ENCODE measurements around the gene CEP290. TPM values are rescaled to one million over a fixed set of nuclear protein-coding genes. Genes with fewer than 3 reads are reported as not detected.

The CEP290 gene
- total and polyA plus RNA-seq, 2 of the 13 experiments (the other 11 are each of a cell fraction or from before 2014, with no cell fraction given) = 2.4 to 10.8 TPM

GRCh38 chr12:88141774-88142609, at the start of gene CEP290, which contains the start of gene TMTC3 (continued):
- TF ChIP-seq ZNF710 (CRISPR knock-in tag; IDR thresholded peaks at IDR 0.05; ENCODE audit: borderline replicate concordance) = 0 out of 2 replicates have a peak, but pooled peaks have one; percentile 19
- no peak for TF ChIP-seq FOXO4 (CRISPR knock-in tag; conservative IDR thresholded peaks at IDR 0.05)
- TF ChIP-seq KAT8 (CRISPR knock-in tag; IDR thresholded peaks at IDR 0.05) = peak; percentile 88
- TF ChIP-seq GLI4 (CRISPR knock-in tag; IDR thresholded peaks at IDR 0.05; ENCODE audit: borderline replicate concordance) = no peak
- peak; percentile 93 for TF ChIP-seq ZNF605 (CRISPR knock-in tag; IDR thresholded peaks at IDR 0.05)
- TF ChIP-seq ZNF224 (CRISPR knock-in tag; IDR thresholded peaks at IDR 0.05) = 0 out of 2 replicates have a peak, but pooled peaks have one; percentile 72
- TF ChIP-seq FOXC1 (CRISPR knock-in tag; IDR thresholded peaks at IDR 0.05; ENCODE audit: borderline replicate concordance) = peak; percentile 22; the same call in 1 of the 2 replicates
- TF ChIP-seq TBX2 (CRISPR knock-in tag; IDR thresholded peaks at IDR 0.05; ENCODE audit: borderline replicate concordance) = peak; percentile 38; the same call in 1 of the 2 replicates
- TF ChIP-seq FOXM1 (CRISPR knock-in tag; IDR thresholded peaks at IDR 0.05) = no peak
- TF ChIP-seq ZNF607 (CRISPR knock-in tag; IDR thresholded peaks at IDR 0.05; ENCODE audit: borderline replicate concordance) = peak; percentile 50
- TF ChIP-seq CEBPZ (IDR thresholded peaks at IDR 0.05; ENCODE audit: low read length) = no peak
- TF ChIP-seq MXI1 (IDR thresholded peaks at IDR 0.05; ENCODE audit: borderline replicate concordance, low read depth, low read length) = peak; percentile 85; the same call in 1 of the 3 replicates
- 0 out of 2 replicates have a peak, but pooled peaks have one; percentile 5 for TF ChIP-seq NKX3-1 (CRISPR knock-in tag; IDR thresholded peaks at IDR 0.05)
- TF ChIP-seq SP140L (CRISPR knock-in tag; IDR thresholded peaks at IDR 0.05; ENCODE audit: borderline replicate concordance) = no peak; the same call in 1 of the 2 replicates
- peak; percentile 79 for TF ChIP-seq NR2C2 (CRISPR knock-in tag; IDR thresholded peaks at IDR 0.05; ENCODE audit: borderline replicate concordance)
- TF ChIP-seq RARA (CRISPR knock-in tag; IDR thresholded peaks at IDR 0.05) = peak; percentile 16; the same call in 1 of the 2 replicates
- peak; percentile 51; the same call in 1 of the 2 replicates for TF ChIP-seq KAT7 (CRISPR knock-in tag; IDR thresholded peaks at IDR 0.05; ENCODE audit: borderline replicate concordance)
- TF ChIP-seq KDM6A (CRISPR knock-in tag; IDR thresholded peaks at IDR 0.05; ENCODE audit: low read depth) = no peak
- no peak for TF ChIP-seq ZNF672 (CRISPR knock-in tag; IDR thresholded peaks at IDR 0.05)
- TF ChIP-seq ATF1 (CRISPR knock-in tag; IDR thresholded peaks at IDR 0.05) = peak; percentile 65
- peak; percentile 35 for TF ChIP-seq SP2 (CRISPR knock-in tag; IDR thresholded peaks at IDR 0.05)
- TF ChIP-seq HNF4A (CRISPR knock-in tag; IDR thresholded peaks at IDR 0.05) = peak; percentile 36
- TF ChIP-seq ZNF501 (CRISPR knock-in tag; IDR thresholded peaks at IDR 0.05) = peak; percentile 90
- 0 out of 2 replicates have a peak, but pooled peaks have one; percentile 22 for TF ChIP-seq ZNF557 (CRISPR knock-in tag; IDR thresholded peaks at IDR 0.05)
